GM12878 (cell line): ENCODE data around the gene SPDYE3.
A peak's percentile ranks its signal among the peaks of the same experiment; 100 is the strongest.

Experiments
- CEBPB ChIP-seq, 2 experiments: fragments of 150-350 bp in 1 of 2; IDR thresholded peaks; 2 replicates each; pipeline ENCODE4 v1.6.1; 2012 to 2014; ENCODE audit warnings: low read depth in 2 of 2, low read length in 2 of 2, borderline replicate concordance in 1 of 2, inconsistent platforms in 1 of 2
- GABPA ChIP-seq: IDR thresholded peaks from 2 replicates; pipeline ENCODE4 v1.6.1; 2014; ENCODE audit warnings: antibody characterized with exemption, low read depth, mild to moderate bottlenecking, inconsistent platforms
- ZNF24 ChIP-seq: fragments of 450-650 bp; IDR thresholded peaks from 2 replicates; pipeline ENCODE4 v1.6.1; 2017; ENCODE audit warnings: antibody characterized with exemption, mild to moderate bottlenecking
- TF ChIP-seq, protein P1 (sequence below), 3 experiments: IDR thresholded peaks in 2 of 3; conservative IDR thresholded peaks in 1 of 3; 2 replicates each; pipeline ENCODE4 v1.5.1; 2011; ENCODE audit warnings: low read depth in 3 of 3, low read length in 3 of 3, mild to moderate bottlenecking in 3 of 3, control low read depth in 2 of 3, moderate library complexity in 2 of 3, inconsistent platforms in 1 of 3, mixed read lengths in 1 of 3; ENCODE audit not compliant: control insufficient read depth in 2 of 3, insufficient read depth in 1 of 3; ENCODE audit errors: extremely low read depth in 1 of 3
- TF ChIP-seq, protein P2 (sequence below): IDR thresholded peaks from 2 replicates; pipeline ENCODE4 v1.6.1; 2011; ENCODE audit warnings: low read depth, low read length, improper control_type of control experiment, borderline replicate concordance
- TF ChIP-seq, protein P3 (sequence below): fragments of 450-650 bp; IDR thresholded peaks from 2 replicates; pipeline ENCODE4 v1.6.1; 2017; ENCODE audit warnings: mild to moderate bottlenecking, moderate library complexity
- TF ChIP-seq, protein P4 (sequence below): IDR thresholded peaks from 2 replicates; pipeline ENCODE4 v1.6.1; 2012; ENCODE audit warnings: low read length, inconsistent platforms

DNA sequence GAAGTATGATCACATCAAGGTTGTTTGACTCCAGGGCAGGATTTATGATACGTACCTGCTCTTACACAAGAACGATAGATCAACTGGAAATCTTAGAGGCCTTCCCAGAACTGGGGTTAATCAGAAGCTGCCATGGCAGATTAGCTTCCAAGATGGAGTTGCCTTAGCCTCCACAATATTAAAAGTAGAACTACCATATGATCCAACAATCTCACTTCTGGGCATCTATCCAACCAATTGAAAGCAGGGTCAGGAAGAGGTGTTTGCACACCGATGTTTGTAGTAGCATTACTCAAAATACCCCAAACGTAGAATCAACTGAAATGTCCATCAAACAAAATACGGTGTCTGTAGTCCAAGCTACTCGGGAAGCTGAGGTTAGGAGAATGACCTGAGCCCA lies 57.0 kb downstream of the SPDYE3 start:
- TF ChIP-seq, protein P1, sequence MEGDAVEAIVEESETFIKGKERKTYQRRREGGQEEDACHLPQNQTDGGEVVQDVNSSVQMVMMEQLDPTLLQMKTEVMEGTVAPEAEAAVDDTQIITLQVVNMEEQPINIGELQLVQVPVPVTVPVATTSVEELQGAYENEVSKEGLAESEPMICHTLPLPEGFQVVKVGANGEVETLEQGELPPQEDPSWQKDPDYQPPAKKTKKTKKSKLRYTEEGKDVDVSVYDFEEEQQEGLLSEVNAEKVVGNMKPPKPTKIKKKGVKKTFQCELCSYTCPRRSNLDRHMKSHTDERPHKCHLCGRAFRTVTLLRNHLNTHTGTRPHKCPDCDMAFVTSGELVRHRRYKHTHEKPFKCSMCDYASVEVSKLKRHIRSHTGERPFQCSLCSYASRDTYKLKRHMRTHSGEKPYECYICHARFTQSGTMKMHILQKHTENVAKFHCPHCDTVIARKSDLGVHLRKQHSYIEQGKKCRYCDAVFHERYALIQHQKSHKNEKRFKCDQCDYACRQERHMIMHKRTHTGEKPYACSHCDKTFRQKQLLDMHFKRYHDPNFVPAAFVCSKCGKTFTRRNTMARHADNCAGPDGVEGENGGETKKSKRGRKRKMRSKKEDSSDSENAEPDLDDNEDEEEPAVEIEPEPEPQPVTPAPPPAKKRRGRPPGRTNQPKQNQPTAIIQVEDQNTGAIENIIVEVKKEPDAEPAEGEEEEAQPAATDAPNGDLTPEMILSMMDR (IDR thresholded peaks at IDR 0.05 in 2 of 3, conservative IDR thresholded peaks at IDR 0.05 in 1 of 3; ENCODE audit: control insufficient read depth in 2 of 3, extremely low read depth in 1 of 3, insufficient read depth in 1 of 3, low read depth in 3 of 3, low read length in 3 of 3) = no peak
- TF ChIP-seq ZNF24 (no peak), GABPA (no peak), CEBPB (IDR thresholded peaks at IDR 0.05; ENCODE audit: borderline replicate concordance in 1 of 2, low read depth in 2 of 2, low read length in 2 of 2) (no peak)
- TF ChIP-seq, protein P2, sequence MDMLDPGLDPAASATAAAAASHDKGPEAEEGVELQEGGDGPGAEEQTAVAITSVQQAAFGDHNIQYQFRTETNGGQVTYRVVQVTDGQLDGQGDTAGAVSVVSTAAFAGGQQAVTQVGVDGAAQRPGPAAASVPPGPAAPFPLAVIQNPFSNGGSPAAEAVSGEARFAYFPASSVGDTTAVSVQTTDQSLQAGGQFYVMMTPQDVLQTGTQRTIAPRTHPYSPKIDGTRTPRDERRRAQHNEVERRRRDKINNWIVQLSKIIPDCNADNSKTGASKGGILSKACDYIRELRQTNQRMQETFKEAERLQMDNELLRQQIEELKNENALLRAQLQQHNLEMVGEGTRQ = no peak
- TF ChIP-seq, protein P3, sequence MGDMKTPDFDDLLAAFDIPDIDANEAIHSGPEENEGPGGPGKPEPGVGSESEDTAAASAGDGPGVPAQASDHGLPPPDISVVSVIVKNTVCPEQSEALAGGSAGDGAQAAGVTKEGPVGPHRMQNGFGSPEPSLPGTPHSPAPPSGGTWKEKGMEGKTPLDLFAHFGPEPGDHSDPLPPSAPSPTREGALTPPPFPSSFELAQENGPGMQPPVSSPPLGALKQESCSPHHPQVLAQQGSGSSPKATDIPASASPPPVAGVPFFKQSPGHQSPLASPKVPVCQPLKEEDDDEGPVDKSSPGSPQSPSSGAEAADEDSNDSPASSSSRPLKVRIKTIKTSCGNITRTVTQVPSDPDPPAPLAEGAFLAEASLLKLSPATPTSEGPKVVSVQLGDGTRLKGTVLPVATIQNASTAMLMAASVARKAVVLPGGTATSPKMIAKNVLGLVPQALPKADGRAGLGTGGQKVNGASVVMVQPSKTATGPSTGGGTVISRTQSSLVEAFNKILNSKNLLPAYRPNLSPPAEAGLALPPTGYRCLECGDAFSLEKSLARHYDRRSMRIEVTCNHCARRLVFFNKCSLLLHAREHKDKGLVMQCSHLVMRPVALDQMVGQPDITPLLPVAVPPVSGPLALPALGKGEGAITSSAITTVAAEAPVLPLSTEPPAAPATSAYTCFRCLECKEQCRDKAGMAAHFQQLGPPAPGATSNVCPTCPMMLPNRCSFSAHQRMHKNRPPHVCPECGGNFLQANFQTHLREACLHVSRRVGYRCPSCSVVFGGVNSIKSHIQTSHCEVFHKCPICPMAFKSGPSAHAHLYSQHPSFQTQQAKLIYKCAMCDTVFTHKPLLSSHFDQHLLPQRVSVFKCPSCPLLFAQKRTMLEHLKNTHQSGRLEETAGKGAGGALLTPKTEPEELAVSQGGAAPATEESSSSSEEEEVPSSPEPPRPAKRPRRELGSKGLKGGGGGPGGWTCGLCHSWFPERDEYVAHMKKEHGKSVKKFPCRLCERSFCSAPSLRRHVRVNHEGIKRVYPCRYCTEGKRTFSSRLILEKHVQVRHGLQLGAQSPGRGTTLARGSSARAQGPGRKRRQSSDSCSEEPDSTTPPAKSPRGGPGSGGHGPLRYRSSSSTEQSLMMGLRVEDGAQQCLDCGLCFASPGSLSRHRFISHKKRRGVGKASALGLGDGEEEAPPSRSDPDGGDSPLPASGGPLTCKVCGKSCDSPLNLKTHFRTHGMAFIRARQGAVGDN = peak; percentile 26; the same call in 1 of the 2 replicates
- TF ChIP-seq, protein P4, sequence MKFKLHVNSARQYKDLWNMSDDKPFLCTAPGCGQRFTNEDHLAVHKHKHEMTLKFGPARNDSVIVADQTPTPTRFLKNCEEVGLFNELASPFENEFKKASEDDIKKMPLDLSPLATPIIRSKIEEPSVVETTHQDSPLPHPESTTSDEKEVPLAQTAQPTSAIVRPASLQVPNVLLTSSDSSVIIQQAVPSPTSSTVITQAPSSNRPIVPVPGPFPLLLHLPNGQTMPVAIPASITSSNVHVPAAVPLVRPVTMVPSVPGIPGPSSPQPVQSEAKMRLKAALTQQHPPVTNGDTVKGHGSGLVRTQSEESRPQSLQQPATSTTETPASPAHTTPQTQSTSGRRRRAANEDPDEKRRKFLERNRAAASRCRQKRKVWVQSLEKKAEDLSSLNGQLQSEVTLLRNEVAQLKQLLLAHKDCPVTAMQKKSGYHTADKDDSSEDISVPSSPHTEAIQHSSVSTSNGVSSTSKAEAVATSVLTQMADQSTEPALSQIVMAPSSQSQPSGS = no peak
